Esophagus (tissue), 2 donors: ENCODE data around the gene ETFB. TPM values are rescaled to one million over a fixed set of nuclear protein-coding genes. Genes with fewer than 3 reads are reported as not detected.

Source experiments
- H3K27ac ChIP-seq, 2 donors: one replicate each; pipeline ENCODE4 v1.5.1; 2013; ENCODE audit warnings: low read depth in 2 of 2, mild to moderate bottlenecking in 2 of 2, inconsistent platforms in 1 of 2, low read length in 1 of 2, moderate library complexity in 1 of 2
- H3K27me3 ChIP-seq, 2 donors: one replicate each; pipeline ENCODE4 v1.6.1; 2013; ENCODE audit warnings: low read length in 2 of 2, control low read depth in 1 of 2, mild to moderate bottlenecking in 1 of 2; ENCODE audit not compliant: insufficient read depth in 2 of 2, control insufficient read depth in 1 of 2
- H3K36me3 ChIP-seq, 2 donors: one replicate each; pipeline ENCODE4 v1.6.1; 2013; ENCODE audit warnings: low read length in 1 of 2; ENCODE audit not compliant: control insufficient read depth in 2 of 2, insufficient read depth in 2 of 2
- H3K4me1 ChIP-seq, 2 donors: one replicate each; pipeline ENCODE4 v1.6.1; 2013; ENCODE audit warnings: low read length in 1 of 2; ENCODE audit not compliant: control insufficient read depth in 2 of 2, insufficient read depth in 2 of 2
- H3K4me3 ChIP-seq, 2 donors: one replicate each; pipeline ENCODE4 v1.5.1; 2013; ENCODE audit warnings: low read length in 2 of 2, mild to moderate bottlenecking in 2 of 2, low read depth in 1 of 2, moderate library complexity in 1 of 2
- H3K9me3 ChIP-seq, 2 donors: one replicate each; pipeline ENCODE4 v1.6.1; 2013; ENCODE audit warnings: mild to moderate bottlenecking in 2 of 2, low read depth in 1 of 2, low read length in 1 of 2, moderate library complexity in 1 of 2; ENCODE audit not compliant: control insufficient read depth in 2 of 2, insufficient read depth in 1 of 2
- WGBS, 2 donors: extraction: QIAGEN DNeasy Blood & Tissue Kit; methylation state at CpG; one replicate each; pipeline ENCODE4 v1.1.7; 2013; 5-methylcytosine and 5-hydroxymethylcytosine counted together
- polyA plus RNA-seq, 2 donors: library from polyadenylated mRNA; stranded (reverse); fragments of 200-250 nt; gene quantifications; one replicate each; pipeline ENCODE4 v1.2.3, GENCODE V29; 2013
- donor health status: healthy with polysubstance abuse.
- donor health status: Bipolar disorder and iron deficiency.

ETFB gene
- polyA plus RNA-seq, 2 donors: 127 to 181 TPM

DNA sequence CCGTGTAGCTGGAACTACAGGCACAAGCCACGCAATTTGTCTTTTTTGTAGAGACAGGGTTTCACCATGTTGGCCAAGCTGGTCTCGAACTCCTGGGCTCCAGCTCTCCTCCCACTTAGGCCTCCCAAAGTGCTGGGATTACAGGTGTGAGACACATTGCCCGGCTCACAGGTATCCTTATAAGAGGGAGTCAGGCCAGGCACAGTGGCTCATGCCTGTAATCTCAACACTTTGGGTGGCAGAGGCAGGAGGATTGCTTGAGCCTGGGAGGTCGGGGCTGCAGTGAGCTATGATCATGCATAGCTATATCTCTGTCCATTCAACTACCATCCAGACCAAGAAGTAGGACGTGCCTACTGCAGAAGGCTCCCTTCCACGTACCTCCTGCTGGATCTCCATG, 64.9 kb downstream of the ETFB start:
- H3K4me1 ChIP-seq: no peaks in the 10 kb centered on the region
- H3K4me3 ChIP-seq: no peak overlapping the region
- H3K27ac ChIP-seq: no peak overlapping the region
- peaks cover 0 to 2% of the 10 kb centered on the region in 2 donors for H3K9me3 ChIP-seq
- H3K36me3 ChIP-seq: no peaks in the 10 kb centered on the region
- WGBS, 2 donors: 69 to 75% methylated on average over 7 of the region's 7 CpGs
- no peaks in the 10 kb centered on the region for H3K27me3 ChIP-seq

DNA sequence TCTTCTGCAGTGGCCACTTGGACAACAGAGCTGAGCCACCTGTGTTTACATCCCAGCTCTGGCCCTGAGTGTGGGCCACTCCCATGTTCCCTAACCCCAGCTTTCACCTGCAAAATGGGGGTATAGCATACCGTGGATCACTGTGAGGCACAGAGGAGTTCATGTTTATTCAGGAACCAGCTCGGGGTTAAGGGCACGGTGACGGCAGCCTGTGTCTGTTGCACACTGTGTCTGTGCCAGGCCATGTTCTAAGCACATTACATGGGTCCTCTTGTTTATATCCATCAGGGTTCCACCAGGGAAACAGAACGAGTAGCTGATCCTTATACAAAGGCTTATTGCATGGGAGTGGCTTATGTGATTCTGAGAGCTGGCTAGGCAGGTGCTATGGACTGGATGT, 68.8 kb downstream of the ETFB start:
- H3K27ac ChIP-seq: no peak overlapping the region
- no peak overlapping the region for H3K4me3 ChIP-seq
- no peaks in the 10 kb centered on the region for H3K36me3 ChIP-seq
- no peaks in the 10 kb centered on the region for H3K4me1 ChIP-seq
- 56 to 66% methylated on average over 5 of the region's 5 CpGs for WGBS, 2 donors
- peaks cover 0 to 2% of the 10 kb centered on the region in 2 donors for H3K9me3 ChIP-seq
- H3K27me3 ChIP-seq: no peaks in the 10 kb centered on the region

DNA sequence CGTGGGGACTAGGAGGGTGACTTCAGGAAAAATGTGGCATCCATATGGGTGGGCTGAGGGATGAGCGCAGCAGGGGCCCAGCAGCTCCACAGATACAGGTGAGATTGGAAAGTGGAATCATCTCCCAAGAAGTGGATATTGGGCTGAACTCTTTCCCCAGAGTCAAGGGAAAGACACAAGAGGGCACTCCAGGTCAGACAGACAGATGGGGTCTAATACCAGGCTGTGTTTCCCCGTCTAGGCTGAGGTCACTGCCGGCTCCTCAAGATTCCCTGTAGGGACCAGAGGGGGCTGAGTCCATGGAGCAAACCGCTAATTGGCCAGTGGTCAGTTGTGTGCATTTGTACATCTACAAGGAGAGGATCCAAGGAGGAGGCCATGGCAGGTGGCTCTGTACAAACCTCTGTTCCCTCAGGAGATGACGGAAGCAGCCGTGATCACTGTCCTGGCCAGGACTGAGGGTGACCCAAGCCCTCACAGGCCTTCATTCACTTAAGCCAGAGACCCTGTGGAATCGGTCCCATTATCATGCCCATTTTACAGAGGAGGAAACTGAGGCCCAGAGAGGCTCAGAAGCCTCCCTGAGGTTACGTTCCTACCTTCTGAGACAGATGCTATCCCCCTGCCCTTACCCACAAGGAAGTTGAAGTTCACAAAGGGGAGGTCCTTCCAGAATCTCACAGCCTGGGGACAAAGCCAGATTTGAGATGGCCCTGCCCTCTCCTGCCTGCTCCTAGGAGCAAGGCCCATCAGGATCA, 69.7 kb downstream of the ETFB start:
- Histone ChIP-seq H3K27me3 (no peaks in the 10 kb centered on the region), H3K27ac (no peak overlapping the region), H3K36me3 (no peaks in the 10 kb centered on the region), H3K4me1 (no peaks in the 10 kb centered on the region), H3K4me3 (no peak overlapping the region), H3K9me3 (peaks cover 0 to 2% of the 10 kb centered on the region in 2 donors)
- WGBS, 2 donors: 51 to 56% methylated on average over 9 of the region's 9 CpGs

DNA sequence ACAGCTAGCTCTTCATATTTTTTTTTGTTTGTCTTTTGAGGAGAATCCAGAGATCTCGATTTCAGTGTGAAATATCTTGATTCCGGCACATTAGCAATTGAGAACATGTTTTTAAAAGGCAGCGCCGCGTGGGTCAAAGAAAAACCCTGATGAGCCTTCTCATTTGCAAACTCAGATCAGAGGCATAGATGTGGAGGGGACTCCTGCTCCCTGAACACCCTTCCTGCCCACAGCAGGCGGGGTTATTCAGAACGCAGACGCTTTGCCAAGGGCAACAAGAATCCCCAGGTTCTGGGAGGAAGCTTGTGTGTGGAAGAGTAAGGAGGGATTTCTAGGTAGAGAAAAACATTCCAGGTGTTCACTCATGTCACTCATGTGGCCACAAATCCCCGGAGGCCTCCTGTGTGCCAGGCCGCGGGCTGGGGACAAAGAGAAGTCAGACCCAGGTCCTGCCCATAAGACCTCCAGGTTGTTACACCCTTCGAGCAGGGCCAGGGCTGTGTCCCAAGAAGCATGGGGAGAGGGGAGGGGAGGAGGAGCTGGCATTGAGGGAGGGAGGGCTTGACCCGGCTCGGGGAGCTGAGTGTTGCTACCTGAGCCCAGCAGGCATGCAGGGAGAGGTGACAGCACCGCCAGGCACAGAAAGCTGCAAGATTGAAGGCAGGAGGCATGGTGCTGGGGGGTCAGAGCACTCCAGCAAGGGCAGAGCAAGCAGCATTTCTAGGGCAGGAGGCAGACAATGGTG, 70.6 kb downstream of the ETFB start:
- Histone ChIP-seq H3K36me3 (no peaks in the 10 kb centered on the region), H3K4me3 (no peak overlapping the region), H3K4me1 (no peaks in the 10 kb centered on the region), H3K27me3 (no peaks in the 10 kb centered on the region), H3K27ac (no peak overlapping the region), H3K9me3 (peaks cover 0 to 2% of the 10 kb centered on the region in 2 donors)
- 36 to 39% methylated on average over 15 of the region's 15 CpGs for whole genome bisulfite sequencing, 2 donors

Other genes with a start within 250 kb of the ETFB start
- gene SIGLEC9, start 241.5 kb downstream of the ETFB start, polyA plus RNA-seq: under 1 TPM; 0.26 to 0.28 TPM
- under 1 TPM; 0.12 to 0.18 TPM for gene SIGLEC7, start 224.1 kb downstream of the ETFB start, polyA plus RNA-seq
- under 1 TPM; 0.66 to 0.69 TPM for gene CD33, start 141.3 kb downstream of the ETFB start, polyA plus RNA-seq
- not detected for gene SIGLECL1, start 115.3 kb downstream of the ETFB start, polyA plus RNA-seq
- under 1 TPM; 0.15 to 0.22 TPM for gene IGLON5, start 54.7 kb downstream of the ETFB start, polyA plus RNA-seq
- 100 to 1,000 TPM; 122 to 227 TPM for gene VSIG10L, start 24.2 kb downstream of the ETFB start, polyA plus RNA-seq
- gene CLDND2, start 2.6 kb upstream of the ETFB start, polyA plus RNA-seq: under 1 TPM; 0.37 to 0.39 TPM
- 1 to 10 TPM; 1.0 to 3.2 TPM for gene NKG7, start 6.3 kb upstream of the ETFB start, polyA plus RNA-seq
- gene LIM2, start 21.6 kb upstream of the ETFB start, polyA plus RNA-seq: not detected
- not detected for gene C19orf84, start 24.2 kb upstream of the ETFB start, polyA plus RNA-seq
- under 1 TPM; 0.65 to 0.79 TPM for gene SIGLEC10, start 51.3 kb upstream of the ETFB start, polyA plus RNA-seq
- under 1 TPM; 0.04 to 0.16 TPM for gene SIGLEC8, start 92.1 kb upstream of the ETFB start, polyA plus RNA-seq
- gene CEACAM18, start 112.2 kb upstream of the ETFB start, polyA plus RNA-seq: not detected
- under 1 TPM; 0.02 to 0.04 TPM for gene SIGLEC12, start 135.4 kb upstream of the ETFB start, polyA plus RNA-seq
- under 1 TPM in 1 of 2 donors, not detected in 1; 0.13 TPM for gene SIGLEC6, start 165.3 kb upstream of the ETFB start, polyA plus RNA-seq
- 1 to 10 TPM; 1.5 to 1.9 TPM for gene ZNF175, start 204.9 kb upstream of the ETFB start, polyA plus RNA-seq